ENCODE measurements around the gene GPR137.

GPR137 gene

DNA sequence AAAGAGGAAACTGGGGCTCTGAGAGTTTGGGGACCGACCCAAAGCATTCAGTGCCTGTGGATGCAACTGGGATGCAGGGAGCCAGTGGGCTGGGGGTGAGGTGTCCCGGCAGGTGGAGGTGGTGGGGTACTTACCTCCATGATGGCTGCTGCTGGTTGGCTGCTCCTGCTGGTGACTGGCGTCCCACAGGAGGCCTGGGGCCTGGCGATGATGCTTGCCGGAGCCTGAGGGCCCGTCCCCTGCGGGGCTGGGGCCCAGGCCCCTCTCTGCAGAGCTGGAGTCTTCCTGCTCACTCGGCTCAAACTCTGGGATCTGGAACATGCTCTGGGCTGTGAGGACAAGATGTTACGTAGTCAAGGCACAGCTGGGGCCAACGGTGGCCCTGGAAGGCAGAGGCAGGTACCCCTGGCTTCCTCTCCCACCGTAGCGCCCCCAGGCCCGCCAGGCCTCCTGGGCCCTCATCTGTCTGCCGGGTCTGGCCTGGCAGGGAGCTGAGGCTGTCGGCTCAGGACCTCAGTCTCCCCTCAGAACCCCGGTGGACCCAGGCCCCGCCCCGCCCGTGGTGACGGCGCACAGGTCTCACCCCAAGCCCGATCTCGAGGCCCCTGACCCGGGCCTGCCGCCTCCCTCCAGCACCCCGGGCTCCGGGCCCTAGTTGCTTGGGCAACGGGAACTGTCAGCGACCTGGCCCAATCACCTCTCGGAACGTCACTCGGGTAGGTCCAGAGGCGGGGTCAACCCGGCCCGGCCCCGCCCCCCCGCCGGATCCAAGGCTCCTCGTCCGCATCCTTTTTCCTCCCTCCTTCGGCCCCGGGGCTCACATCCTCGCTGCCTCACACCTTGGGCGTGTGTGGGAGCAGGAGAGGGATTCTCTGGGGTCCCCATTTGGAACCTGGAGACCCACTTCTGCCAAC, 1.3 kb upstream of the GPR137 start, which contains the start of gene BAD:
TSS of gene BAD (minus strand) at position 618 of the 914 bp plus-strand sequence. CDS start at position 321, 297 bp downstream.
- DNase-seq (ENCODE audit: low read depth in 3 of 3, low spot score in 1 of 3): peak; percentile 82 to 91 (median 85)

DNA sequence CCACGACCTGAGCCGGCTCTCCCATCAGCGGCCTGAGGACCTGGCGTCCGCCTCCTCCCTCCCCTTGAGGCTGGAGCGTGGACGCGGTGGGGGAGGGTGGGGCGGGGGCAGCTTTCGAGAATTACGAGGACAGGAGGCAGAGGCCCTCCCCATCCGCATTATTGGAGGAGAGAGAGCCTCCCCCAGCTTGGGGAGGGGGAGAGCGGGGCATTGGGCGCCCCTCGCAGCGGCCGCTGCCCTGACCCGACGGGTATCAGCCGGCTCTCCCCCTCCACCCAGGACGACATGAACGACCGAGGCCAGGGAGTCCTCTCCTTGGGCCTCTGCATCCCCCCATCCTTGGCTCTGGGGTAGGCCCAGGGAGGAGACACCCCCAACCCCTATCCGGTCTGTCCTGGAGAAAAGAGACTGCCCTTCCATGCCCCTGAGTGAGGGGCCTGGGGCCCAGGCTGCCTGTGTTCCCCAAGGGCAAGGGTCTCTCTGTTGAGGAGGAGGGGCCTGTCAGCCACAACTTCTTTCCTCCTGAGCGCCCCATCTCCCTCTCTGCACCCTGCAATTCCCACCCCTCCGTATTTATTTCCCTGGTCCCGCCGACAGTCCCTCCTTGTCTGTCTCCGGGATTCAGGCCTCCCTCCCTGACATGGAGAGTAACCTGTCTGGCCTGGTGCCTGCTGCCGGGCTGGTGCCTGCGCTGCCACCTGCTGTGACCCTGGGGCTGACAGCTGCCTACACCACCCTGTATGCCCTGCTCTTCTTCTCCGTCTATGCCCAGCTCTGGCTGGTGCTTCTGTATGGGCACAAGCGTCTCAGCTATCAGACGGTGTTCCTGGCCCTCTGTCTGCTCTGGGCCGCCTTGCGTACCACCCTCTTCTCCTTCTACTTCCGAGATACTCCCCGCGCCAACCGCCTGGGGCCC, 495 bp downstream of the GPR137 start:
- no peak for DNase-seq (ENCODE audit: low read depth in 3 of 3, low spot score in 1 of 3)

DNA sequence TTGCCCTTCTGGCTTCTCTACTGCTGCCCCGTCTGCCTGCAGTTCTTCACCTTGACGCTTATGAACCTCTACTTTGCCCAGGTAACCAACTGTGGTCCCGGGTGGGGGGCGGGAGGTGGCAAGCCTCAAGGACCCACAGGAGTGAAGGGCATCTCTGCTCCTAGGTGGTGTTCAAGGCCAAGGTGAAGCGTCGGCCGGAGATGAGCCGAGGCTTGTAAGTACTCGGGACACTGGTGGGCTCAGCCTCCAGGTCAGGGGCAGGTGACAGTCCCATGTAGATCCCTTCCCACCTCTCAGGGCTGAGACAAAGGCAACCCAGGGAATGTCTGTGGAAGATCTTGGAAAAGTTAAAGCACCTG, 1.1 kb downstream of the GPR137 start:
- DNase-seq (ENCODE audit: low read depth in 3 of 3, low spot score in 1 of 3): no peak

DNA sequence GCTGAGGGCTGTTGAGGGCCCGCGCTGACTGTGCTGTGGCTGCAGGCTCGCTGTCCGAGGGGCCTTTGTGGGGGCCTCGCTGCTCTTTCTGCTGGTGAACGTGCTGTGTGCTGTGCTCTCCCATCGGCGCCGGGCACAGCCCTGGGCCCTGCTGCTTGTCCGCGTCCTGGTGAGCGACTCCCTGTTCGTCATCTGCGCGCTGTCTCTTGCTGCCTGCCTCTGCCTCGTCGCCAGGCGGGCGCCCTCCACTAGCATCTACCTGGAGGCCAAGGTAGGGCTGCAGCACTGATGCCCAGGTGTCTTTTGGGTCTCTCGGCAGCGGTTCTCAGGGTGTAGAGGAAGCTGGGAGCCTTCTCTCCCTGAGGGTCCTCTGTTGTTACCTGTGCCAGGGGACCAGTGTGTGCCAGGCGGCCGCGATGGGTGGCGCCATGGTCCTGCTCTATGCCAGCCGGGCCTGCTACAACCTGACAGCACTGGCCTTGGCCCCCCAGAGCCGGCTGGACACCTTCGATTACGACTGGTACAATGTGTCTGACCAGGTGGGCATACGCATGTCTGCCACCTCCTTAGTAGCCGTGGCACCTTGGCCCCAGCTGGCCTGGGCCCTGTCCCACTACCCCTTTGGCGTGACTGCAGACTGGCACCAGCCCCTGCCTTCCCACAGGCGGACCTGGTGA, 2.2 kb downstream of the GPR137 start:
- DNase-seq (ENCODE audit: low read depth in 3 of 3, low spot score in 1 of 3): no peak

DNA sequence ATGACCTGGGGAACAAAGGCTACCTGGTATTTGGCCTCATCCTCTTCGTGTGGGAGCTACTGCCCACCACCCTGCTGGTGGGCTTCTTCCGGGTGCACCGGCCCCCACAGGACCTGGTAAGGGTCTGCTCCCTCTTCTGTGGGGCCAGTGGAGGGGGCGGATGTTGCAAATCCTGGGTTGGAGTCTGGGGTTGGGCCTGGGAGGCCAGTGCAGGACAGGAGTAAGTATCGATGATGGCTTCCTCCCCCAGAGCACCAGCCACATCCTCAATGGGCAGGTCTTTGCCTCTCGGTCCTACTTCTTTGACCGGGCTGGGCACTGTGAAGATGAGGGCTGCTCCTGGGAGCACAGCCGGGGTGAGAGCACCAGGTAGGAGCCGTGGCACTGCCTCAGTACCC, 2.7 kb downstream of the GPR137 start:
- no peak for DNase-seq (ENCODE audit: low read depth in 3 of 3, low spot score in 1 of 3)

DNA sequence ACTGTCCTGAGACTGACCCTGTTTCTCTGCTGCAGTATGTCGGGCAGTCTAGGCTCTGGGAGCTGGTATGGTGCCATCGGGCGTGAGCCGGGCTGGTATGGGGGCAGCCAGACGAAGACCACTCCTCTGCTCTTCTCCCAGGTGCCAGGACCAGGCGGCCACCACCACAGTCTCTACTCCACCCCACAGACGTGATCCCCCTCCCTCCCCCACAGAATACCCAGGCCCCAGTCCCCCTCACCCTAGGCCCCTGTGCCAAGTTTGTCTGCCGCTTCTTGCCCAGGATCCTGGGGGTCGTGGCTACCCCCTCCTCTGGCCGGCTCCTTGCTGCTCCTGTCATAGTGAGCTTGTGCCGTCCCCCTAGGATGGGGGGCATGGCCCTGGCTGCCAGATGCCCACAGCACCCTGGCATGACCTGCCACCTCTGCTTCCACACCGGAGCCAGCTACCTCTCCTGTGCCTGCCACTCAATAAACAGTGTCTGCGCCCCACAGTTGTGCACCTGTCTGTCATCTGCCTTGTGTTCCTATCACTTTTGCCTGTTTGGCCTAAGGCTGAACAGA, 3.4 kb downstream of the GPR137 start:
- no peak for DNase-seq (ENCODE audit: low read depth in 3 of 3, low spot score in 1 of 3)

DNA sequence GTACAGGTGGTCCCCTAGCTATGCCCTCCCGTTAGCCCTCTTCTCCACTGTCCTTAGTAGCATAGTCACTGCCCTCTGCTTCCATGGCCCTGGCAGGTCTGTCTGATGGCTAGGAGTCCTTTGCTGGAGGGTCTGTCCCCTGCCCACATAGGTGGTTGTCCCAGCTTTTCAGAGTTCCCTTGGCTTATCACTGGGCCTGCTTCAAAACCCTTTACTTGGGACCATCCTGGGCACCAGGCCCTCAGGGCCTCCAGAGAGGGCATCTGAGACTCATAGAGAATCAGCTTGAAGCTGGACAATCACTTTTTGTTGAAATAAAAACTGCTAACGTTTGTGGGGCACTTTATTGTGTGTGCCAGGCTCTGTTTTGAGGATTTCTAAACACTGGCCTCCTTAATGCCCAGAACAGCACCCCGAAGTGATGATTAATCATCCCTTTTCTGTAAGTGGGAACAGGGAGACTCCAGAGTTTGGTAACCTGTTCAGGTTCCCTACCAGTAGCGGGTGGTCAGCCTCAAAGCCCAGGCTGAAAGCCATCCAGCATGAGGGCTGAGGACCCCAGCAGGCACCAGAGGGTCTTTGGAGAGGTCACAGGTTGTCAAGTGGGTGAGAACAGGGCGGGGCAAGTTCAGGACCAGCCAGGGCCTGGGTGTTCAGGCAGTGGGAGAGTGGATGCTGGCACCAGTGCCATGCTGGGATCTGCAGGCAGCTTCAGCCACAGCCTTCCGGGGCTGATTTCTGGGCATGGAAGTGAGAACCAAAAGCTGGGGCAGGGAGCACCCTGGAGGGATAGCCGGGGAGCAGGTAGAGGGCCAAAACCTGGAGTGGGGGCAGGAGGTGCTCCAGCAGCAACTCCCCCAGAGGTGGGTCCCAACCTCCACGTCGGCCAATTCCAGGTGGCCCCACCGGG, 5.0 kb downstream of the GPR137 start:
- no peak for DNase-seq (ENCODE audit: low read depth in 3 of 3, low spot score in 1 of 3)

DNA sequence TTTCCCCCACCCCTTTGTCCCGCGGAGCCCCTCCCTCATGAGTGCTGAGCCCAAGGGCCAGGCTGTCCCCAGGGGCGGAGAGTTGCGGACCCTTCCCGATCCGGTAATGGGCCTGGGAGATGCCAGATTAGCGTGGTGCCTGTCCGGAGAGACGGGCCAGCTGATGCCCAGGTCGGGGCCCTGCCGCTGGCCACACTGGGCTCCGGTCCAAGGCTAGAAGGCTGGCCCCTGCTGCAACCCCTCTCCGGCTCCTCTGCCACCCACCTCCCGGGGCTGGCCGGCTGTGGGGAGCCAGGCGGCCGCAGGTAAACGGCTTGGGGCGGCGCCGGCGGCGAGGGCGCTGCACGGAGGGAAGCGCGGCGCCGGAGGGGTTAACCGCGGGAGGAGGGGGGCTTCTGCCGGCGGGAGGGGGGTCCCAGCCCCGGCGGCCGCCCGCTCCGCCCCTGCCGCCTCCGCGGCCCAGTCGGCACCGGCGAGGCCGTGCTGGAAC, 5.7 kb downstream of the GPR137 start, which contains the start of gene KCNK4:
TSS of gene KCNK4 (plus strand) at position 41 of the 490 bp plus-strand sequence. CDS start 1,717 bp downstream, outside the sequence.
- no peak for DNase-seq (ENCODE audit: low read depth in 3 of 3, low spot score in 1 of 3)

DNA sequence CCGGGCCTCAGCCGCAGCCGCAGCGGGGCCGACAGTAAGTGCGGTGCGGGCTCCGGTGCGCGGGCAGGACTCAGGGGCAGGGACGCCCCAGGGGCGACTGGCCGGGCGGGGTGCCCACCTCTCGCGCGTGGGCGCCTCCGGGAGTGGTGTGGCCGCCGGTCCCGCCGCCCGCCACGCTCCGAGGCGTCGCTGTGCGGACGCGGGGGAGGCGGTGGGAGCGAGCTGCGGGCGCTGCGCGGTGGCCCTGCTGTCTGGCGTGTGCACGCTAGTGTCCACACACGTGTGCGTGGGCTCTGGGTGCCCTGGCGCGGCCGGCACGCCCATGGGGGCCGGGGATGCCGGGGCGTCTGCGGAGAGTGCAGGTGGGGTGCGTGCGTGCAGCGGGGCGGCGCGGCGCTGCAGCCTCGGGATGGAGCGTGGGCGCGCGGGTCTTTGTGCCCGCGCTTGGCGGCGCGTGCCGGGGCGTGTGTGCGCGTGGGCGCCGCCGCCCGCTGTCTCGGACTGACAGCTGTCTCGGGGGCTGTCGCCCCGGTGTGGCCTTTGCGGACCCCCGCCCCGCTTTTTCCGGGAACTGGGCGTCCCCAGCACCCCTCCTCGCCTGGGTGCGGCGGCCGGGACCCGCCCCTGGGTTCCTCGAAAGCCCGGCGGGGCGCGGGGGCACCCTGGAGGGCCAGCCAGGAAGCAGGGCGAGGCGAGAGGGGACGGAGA, 6.3 kb downstream of the GPR137 start:
- no peak for DNase-seq (ENCODE audit: low read depth in 3 of 3, low spot score in 1 of 3)

DNA sequence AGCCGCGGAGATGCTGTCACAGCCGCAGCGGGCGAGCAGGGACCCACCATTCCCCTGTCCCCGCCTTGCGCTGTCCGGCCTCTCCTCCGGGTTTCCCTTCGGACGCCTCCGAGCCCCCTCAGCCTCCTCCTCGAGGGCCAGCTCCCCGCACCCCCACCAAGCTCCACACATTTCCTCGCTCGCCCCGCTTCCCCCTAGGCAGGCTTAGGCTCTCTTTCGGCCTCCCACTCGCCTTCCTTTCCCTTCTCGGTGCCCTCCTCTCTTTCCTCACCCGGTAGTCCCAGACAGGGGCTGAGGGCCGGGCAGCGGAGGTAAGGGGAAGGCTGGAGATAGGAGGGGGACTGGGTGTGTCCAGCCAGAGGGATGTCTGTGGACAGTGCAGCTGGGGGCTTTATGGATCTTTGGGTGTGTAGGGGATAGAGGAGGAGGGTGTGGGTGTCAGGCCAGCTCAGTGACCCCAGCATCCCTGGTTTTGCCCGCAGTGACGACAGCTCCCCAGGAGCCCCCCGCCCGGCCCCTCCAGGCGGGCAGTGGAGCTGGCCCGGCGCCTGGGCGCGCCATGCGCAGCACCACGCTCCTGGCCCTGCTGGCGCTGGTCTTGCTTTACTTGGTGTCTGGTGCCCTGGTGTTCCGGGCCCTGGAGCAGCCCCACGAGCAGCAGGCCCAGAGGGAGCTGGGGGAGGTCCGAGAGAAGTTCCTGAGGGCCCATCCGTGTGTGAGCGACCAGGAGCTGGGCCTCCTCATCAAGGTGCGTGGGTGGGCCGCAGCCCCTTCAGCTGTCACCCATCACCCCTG, 7.0 kb downstream of the GPR137 start:
- DNase-seq (ENCODE audit: low read depth in 3 of 3, low spot score in 1 of 3): no peak

DNA sequence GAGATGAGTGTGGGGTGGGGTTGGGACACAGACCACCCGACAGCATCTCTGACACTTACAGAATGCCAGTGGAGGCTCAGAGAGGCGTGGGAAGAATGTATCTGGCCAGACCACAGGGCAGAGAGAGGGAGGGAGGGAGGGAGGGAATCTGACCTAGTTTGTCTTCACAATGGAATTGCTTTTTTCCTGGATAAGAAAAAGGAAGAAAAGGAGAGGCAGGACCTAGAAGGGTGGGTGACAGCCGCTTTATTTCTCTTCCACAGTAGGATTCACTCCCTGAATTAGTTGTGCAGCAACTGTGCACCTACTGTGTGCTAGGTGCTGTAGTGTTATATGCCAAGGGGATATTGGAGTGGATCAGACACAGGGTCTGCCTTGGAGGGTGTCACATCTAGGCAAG, 9.1 kb downstream of the GPR137 start:
- DNase-seq (ENCODE audit: low read depth in 3 of 3, low spot score in 1 of 3): no peak

DNA sequence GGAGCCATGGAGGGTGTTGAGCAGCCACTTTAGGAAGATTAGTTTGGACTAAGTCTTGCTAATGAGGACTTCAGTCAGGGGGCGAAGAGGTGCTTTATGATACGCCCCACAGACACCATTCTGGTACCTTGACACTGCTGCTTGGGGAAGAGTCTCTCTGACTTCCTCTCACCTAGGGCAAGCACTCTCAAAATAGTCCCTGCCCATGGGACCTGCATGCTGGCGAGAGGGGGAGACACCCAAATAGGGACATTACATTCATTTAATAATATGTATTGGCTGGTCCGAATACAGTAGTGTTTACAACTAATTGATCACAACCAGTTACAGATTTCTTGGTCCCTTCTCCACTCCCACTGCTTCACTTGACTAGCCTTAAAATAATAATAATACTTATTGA, 10.1 kb downstream of the GPR137 start:
- DNase-seq (ENCODE audit: low read depth in 3 of 3, low spot score in 1 of 3): no peak

DNA sequence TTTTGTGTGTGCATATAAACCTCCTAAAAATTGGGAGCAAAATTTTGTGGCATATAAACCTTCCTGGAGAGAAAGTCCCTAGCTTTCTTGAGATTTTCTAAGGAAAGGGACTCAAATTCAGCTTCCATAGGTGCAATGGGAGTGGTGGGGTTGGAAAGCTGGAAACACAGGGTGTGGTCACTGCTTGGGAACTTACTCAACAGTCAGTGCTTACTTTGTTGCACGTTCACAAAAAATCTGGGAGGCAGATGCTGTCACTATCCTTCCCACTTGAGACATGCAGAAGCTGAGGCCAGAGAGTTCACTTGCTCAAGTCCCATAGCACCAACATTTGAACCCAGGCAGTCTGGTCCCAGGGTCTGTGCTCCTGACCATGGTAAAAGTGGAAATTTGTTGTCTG, 10.6 kb downstream of the GPR137 start:
- no peak for DNase-seq (ENCODE audit: low read depth in 3 of 3, low spot score in 1 of 3)

DNA sequence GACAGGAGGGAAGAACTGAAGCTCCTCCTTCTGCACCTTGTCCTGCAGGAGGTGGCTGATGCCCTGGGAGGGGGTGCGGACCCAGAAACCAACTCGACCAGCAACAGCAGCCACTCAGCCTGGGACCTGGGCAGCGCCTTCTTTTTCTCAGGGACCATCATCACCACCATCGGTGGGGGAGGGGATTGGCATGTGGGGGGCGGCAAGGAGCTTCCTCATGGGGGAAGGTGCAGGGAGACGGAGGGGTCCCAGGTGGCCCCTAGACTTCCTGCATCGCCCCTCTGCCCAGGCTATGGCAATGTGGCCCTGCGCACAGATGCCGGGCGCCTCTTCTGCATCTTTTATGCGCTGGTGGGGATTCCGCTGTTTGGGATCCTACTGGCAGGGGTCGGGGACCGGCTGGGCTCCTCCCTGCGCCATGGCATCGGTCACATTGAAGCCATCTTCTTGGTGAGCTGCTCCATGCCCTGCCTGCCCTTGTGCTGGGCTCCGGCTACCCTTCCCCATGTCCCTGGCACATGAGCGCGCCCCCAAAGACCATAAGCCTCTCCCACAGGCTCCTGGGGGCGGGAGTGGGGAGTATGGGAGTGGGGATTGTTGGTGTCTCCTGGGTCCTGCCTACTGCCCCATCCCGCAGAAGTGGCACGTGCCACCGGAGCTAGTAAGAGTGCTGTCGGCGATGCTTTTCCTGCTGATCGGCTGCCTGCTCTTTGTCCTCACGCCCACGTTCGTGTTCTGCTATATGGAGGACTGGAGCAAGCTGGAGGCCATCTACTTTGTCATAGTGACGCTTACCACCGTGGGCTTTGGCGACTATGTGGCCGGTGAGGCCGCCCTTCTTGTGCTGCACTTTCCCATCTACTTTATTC, 11.4 kb downstream of the GPR137 start:
- no peak for DNase-seq (ENCODE audit: low read depth in 3 of 3, low spot score in 1 of 3)

DNA sequence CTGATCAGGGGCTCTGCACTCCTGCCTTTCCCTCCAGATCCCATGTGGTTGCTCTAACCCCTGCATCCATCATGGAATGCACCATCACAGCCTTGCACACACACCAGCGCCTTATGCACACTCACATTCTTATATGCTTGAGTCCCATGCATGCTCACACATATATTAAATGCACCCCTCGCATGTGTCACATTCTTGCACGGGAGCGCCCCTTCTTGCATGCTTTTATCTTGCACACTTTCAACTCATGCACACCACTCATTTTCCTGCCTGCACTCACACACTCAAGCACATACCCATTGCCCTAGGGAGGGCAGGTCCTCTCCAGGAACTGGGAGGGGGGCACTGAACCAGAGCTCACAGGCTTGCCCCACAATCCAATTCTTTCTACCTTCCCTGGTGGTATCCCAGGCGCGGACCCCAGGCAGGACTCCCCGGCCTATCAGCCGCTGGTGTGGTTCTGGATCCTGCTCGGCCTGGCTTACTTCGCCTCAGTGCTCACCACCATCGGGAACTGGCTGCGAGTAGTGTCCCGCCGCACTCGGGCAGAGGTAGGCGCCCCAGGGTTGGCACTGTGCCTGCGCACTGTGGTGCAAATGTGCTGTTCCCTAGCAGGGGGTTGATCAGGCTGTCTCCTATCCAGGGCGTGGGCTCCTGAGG, 12.2 kb downstream of the GPR137 start:
- DNase-seq (ENCODE audit: low read depth in 3 of 3, low spot score in 1 of 3): no peak

DNA sequence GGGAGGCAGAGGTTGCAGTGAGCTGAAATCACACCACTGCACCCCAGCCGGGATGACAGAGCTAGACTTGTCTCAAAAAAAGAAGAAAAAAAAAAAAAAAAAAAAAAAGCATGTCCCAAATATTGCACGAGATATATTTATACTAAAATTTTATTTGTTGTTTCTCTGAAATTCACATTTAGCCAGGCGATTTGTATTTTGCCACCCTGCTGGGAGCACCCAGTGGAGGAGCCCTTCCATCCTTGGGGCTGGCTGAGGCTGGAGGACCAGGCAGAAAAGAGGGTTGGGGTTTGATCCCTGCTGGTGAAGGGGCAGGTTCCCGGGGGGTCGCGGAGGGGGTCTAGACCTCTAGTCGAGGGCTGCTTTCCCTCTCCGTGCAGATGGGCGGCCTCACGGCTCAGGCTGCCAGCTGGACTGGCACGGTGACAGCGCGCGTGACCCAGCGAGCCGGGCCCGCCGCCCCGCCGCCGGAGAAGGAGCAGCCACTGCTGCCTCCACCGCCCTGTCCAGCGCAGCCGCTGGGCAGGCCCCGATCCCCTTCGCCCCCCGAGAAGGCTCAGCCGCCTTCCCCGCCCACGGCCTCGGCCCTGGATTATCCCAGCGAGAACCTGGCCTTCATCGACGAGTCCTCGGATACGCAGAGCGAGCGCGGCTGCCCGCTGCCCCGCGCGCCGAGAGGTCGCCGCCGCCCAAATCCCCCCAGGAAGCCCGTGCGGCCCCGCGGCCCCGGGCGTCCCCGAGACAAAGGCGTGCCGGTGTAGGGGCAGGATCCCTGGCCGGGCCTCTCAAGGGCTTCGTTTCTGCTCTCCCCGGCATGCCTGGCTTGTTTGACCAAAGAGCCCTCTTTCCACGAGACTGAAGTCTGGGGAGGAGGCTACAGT, 13.6 kb downstream of the GPR137 start:
- no peak for DNase-seq (ENCODE audit: low read depth in 3 of 3, low spot score in 1 of 3)

Measured in stimulated activated CD4-positive, alpha-beta T cell treated with anti-CD3 and anti-CD28 coated beads, TNF-alpha, amount 100 ng/mL, for 1 hour (primary cell).